GM23338 (cell line): ENCODE measurements around the gene ZNRD2.
"Not testable (repeated sequence)": the region's sequence is repeated elsewhere in the genome, so short reads cannot be mapped to it uniquely, and the experiment has no call there.

Experiments used
- CREB1 ChIP-seq: fragments of 250-450 bp; sonication (Bioruptor Pico); IDR thresholded peaks from 2 replicates; pipeline ENCODE4 v1.5.0; 2020; ENCODE audit warnings: low read depth, mild to moderate bottlenecking, moderate library complexity
- EZH2phosphoT487 ChIP-seq: fragments of 200-600 bp; sonication (generic); IDR thresholded peaks from one replicate; pipeline ENCODE4 v1.8.1; 2018; ENCODE audit warnings: antibody characterized with exemption; ENCODE audit not compliant: unreplicated experiment
- POLR2AphosphoS5 ChIP-seq: IDR thresholded peaks from 2 replicates; pipeline ENCODE4 v1.6.1; 2016; ENCODE audit warnings: antibody characterized with exemption, low read depth
- TF ChIP-seq, protein P1 (sequence below), 2 experiments: fragments of 200-600 bp in 1 of 2; sonication (generic) in 1 of 2; conservative IDR thresholded peaks; 2 replicates each; pipeline versions ENCODE4 v1.5.1 to v1.6.1; 2016 to 2017; ENCODE audit warnings: antibody characterized with exemption in 2 of 2, low read depth in 2 of 2, mild to moderate bottlenecking in 2 of 2, moderate library complexity in 1 of 2

DNA sequence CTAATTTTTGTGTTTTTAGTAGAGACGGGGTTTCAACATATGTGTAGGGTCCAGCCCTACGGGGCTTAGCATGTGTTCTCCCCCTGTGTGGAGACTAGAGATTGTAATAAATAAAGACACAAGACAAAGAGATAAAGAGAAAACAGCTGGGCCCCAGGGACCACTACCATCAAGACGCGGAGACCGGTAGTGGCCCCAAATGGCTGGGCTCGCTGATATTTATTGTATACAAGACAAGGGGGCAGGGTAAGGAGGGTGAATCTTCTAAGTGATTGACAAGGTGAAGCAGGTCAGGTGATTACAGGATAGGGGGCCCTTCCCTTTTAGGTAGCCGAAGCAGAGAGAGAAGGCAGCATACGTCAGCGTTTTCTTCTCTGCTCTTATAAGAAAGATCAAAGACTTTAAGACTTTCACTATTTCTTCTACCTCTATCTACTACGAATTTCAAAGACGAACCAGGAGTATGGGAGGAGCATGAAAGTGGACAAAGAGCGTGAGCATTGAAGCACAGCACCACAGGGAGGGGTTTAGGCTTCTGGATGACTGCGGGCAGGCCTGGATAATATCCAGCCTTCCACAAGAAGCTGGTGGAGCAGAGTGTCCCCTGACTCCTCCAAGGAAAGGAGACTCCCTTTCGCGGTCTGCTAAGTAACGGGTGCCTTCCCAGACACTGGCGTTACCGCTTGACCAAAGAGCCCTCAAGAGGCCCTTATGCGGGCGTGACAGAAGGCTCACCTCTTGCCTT, 48.3 kb upstream of the ZNRD2 start:
- TF ChIP-seq, protein P1, sequence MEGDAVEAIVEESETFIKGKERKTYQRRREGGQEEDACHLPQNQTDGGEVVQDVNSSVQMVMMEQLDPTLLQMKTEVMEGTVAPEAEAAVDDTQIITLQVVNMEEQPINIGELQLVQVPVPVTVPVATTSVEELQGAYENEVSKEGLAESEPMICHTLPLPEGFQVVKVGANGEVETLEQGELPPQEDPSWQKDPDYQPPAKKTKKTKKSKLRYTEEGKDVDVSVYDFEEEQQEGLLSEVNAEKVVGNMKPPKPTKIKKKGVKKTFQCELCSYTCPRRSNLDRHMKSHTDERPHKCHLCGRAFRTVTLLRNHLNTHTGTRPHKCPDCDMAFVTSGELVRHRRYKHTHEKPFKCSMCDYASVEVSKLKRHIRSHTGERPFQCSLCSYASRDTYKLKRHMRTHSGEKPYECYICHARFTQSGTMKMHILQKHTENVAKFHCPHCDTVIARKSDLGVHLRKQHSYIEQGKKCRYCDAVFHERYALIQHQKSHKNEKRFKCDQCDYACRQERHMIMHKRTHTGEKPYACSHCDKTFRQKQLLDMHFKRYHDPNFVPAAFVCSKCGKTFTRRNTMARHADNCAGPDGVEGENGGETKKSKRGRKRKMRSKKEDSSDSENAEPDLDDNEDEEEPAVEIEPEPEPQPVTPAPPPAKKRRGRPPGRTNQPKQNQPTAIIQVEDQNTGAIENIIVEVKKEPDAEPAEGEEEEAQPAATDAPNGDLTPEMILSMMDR (conservative IDR thresholded peaks at IDR 0.05; ENCODE audit: low read depth in 2 of 2) = not testable (repeated sequence)
- TF ChIP-seq EZH2phosphoT487, POLR2AphosphoS5, CREB1: not testable (repeated sequence)
